Panc1 (cell line): ENCODE results near the gene MNAT1. TPM values are rescaled to one million over a fixed set of nuclear protein-coding genes. Genes with fewer than 3 reads are reported as not detected.
"Not testable (repeated sequence)": the region's sequence is repeated elsewhere in the genome, so short reads cannot be mapped to it uniquely, and the experiment has no call there.

ENCODE experiments used
- ATAC-seq: fragments of 200-7000 bp; cut with Tn5 transposase; 2 replicates; pipeline ENCODE4 v1.9.1; 2020; ENCODE audit warnings: mild to moderate bottlenecking, moderate library complexity
- BruUV-seq: library from RNA; stranded (reverse); fragments of 400-500 nt; replicated peaks from 2 replicates; lab custom pipeline; 2021; lab: Mats Ljungman, UMichigan
- CTCF ChIA-PET: fragments of 300-600 bp; sonication (Branson Sonifier 250); formaldehyde crosslinking; loops from one replicate; lab custom pipeline; 2022; ENCODE audit warnings: antibody characterized with exemption; lab: Charles Lee
- POLR2A ChIA-PET: fragments of 300-600 bp; sonication (Branson Sonifier 250); formaldehyde crosslinking; loops from one replicate; lab custom pipeline; 2022; ENCODE audit warnings: antibody characterized with exemption; lab: Charles Lee
- DNase-seq: peaks from one replicate; pipeline ENCODE4 v3.0.0-alpha.2; 2010; ENCODE audit warnings: low read depth, low spot score
- H3K27ac ChIP-seq: 2 replicates; pipeline ENCODE4 v1.5.1; 2011; ENCODE audit warnings: mild to moderate bottlenecking, low read length, inconsistent platforms
- H3K27me3 ChIP-seq: fragments of 200-500 bp; sonication (Bioruptor generic); 2 replicates; pipeline ENCODE4 v1.6.0; 2014; ENCODE audit warnings: low read length, inconsistent platforms; ENCODE audit not compliant: control insufficient read depth, insufficient read depth
- H3K36me3 ChIP-seq: fragments of 200-500 bp; sonication (Bioruptor generic); 2 replicates; pipeline ENCODE4 v1.5.1; 2014; ENCODE audit warnings: inconsistent platforms, mild to moderate bottlenecking, low read length, moderate library complexity; ENCODE audit not compliant: control insufficient read depth, insufficient read depth
- H3K4me1 ChIP-seq: 2 replicates; pipeline ENCODE4 v1.5.1; 2011; ENCODE audit warnings: inconsistent platforms, mild to moderate bottlenecking, low read length, moderate library complexity; ENCODE audit not compliant: control insufficient read depth, insufficient read depth
- H3K4me3 ChIP-seq, 2 experiments: 2 replicates each; pipeline ENCODE4 v1.5.1; 2011 to 2012; ENCODE audit warnings: low read depth in 2 of 2, low read length in 2 of 2, mild to moderate bottlenecking in 2 of 2, inconsistent platforms in 1 of 2, moderate library complexity in 1 of 2
- H3K9me3 ChIP-seq: fragments of 200-500 bp; sonication (Bioruptor generic); 2 replicates; pipeline ENCODE4 v1.5.1; 2014; ENCODE audit warnings: low read depth, mild to moderate bottlenecking, inconsistent platforms, low read length, moderate library complexity; ENCODE audit not compliant: control insufficient read depth, insufficient read depth
- CTCF ChIP-seq: fragments of 450-650 bp; IDR thresholded peaks from 2 replicates; pipeline ENCODE4 v1.5.1; 2017; ENCODE audit warnings: mild to moderate bottlenecking
- POLR2AphosphoS5 ChIP-seq: IDR thresholded peaks from 2 replicates; pipeline ENCODE4 v1.6.1; 2012; ENCODE audit warnings: mild to moderate bottlenecking, low read depth, low read length, moderate library complexity
- REST ChIP-seq, 2 experiments: IDR thresholded peaks; 2 replicates each; pipeline ENCODE4 v1.6.1; 2011 to 2012; ENCODE audit warnings: low read depth in 2 of 2, control low read depth in 1 of 2, low read length in 1 of 2, mild to moderate bottlenecking in 1 of 2, moderate library complexity in 1 of 2; ENCODE audit not compliant: insufficient read depth in 1 of 2
- SIN3A ChIP-seq: IDR thresholded peaks from 2 replicates; pipeline ENCODE4 v1.6.1; 2012; ENCODE audit warnings: low read depth, mild to moderate bottlenecking, low read length, moderate library complexity, borderline replicate concordance; ENCODE audit not compliant: insufficient read depth
- TCF7L2 ChIP-seq: IDR thresholded peaks from 2 replicates; pipeline ENCODE4 v1.6.1; 2011; ENCODE audit warnings: mild to moderate bottlenecking, low read depth, low read length, inconsistent platforms
- in situ Hi-C: cut with HindIII; loops from 2 replicates; pipeline ENCODE4 v1.10.0; 2016; ENCODE audit warnings: low sequenced_read_pairs, low pct_unique_long_range_greater_than_20kb
- intact Hi-C: fragments of 100-400 bp; cut with micrococcal nuclease; formaldehyde crosslinking; loops from one replicate; pipeline ENCODE4 v1.10.0; 2022; ENCODE audit not compliant: unreplicated experiment
- total RNA-seq: library from RNA; stranded (reverse); gene quantifications from one replicate; pipeline ENCODE4 v1.2.1, GENCODE V29; 2021; ENCODE audit not compliant: unreplicated experiment

The MNAT1 gene
- total RNA-seq, 1 experiment from 2014 or later: 29.4 TPM

- CTCF ChIA-PET: no interaction called here
- Histone ChIP-seq H3K4me1 (no peaks in the 10 kb centered on the region), H3K27me3 (no peaks in the 10 kb centered on the region), H3K27ac (no peak overlapping the region), H3K4me3 (no peak overlapping the region), H3K36me3 (no peaks in the 10 kb centered on the region), H3K9me3 (peaks cover 12% of the 10 kb centered on the region; the same call in 1 of the 2 replicates)
- in situ Hi-C loops (no loop called here), intact Hi-C loops (no loop called here)
- TF ChIP-seq REST (IDR thresholded peaks at IDR 0.05; ENCODE audit: insufficient read depth in 1 of 2, low read depth in 2 of 2, low read length in 1 of 2) (no peak), SIN3A (no peak), CTCF (no peak), TCF7L2 (no peak), POLR2AphosphoS5 (no peak)
- DNase-seq (no peak), ATAC-seq (no peak)
- POLR2A ChIA-PET: no interaction called here
- BruUV-seq: no TSS peak
Measured at GRCh38 chr14:60848066-60848465, 113.5 kb downstream of the MNAT1 start.

GRCh38 chr14:60851692-60852091 is 117.1 kb downstream of the MNAT1 start:
- intact Hi-C loops, in situ Hi-C loops: not testable (repeated sequence)

GRCh38 chr14:60856111-60856510 is 121.5 kb downstream of the MNAT1 start:
- in situ Hi-C loops: no loop called here
- no peak overlapping the region for H3K4me3 ChIP-seq
- TF ChIP-seq POLR2AphosphoS5: no peak
- CTCF ChIA-PET: no interaction called here
- no peak for ATAC-seq
- H3K36me3 ChIP-seq: no peaks in the 10 kb centered on the region
- no peak for DNase-seq
- H3K27ac ChIP-seq: no peak overlapping the region
- no peaks in the 10 kb centered on the region for H3K4me1 ChIP-seq
- intact Hi-C loops: no loop called here
- no peaks in the 10 kb centered on the region for H3K27me3 ChIP-seq
- BruUV-seq: no TSS peak
- POLR2A ChIA-PET: no interaction called here
- H3K9me3 ChIP-seq: no peaks in the 10 kb centered on the region

More at GRCh38 chr14:60851692-60852091, 117.1 kb downstream of the MNAT1 start:
- H3K9me3 ChIP-seq: peaks cover 12% of the 10 kb centered on the region; the same call in 1 of the 2 replicates
- BruUV-seq, ATAC-seq, H3K27me3 ChIP-seq, H3K36me3 ChIP-seq, DNase-seq, H3K4me3 ChIP-seq, H3K4me1 ChIP-seq, H3K27ac ChIP-seq, POLR2A ChIA-PET: not testable (repeated sequence)
- CTCF ChIA-PET: interaction anchor here (0.6 kb wide), 1 partner anchor 227 kb away, joined by 4 read pairs; no protein-coding TSS in a partner anchor
